CD4-positive, alpha-beta memory T cell (primary cell): ENCODE measurements around the gene ITGA6. TPM values are rescaled to one million over a fixed set of nuclear protein-coding genes. Genes with fewer than 3 reads are reported as not detected.

Experiments
- CTCF ChIA-PET: fragments of 350-600 bp; sonication (Branson Sonifier 250); formaldehyde crosslinking; loops from one replicate; lab custom pipeline; 2021; ENCODE audit warnings: inconsistent platforms; ENCODE audit not compliant: partially characterized antibody; lab: Charles Lee
- POLR2A ChIA-PET: fragments of 350-600 bp; sonication (Branson Sonifier 250); formaldehyde crosslinking; loops from one replicate; lab custom pipeline; 2021; ENCODE audit not compliant: partially characterized antibody; lab: Charles Lee
- DNase-seq, 5 donors: peaks; one replicate each; pipeline versions ENCODE4 v3.0.0 to v3.0.0-alpha.2; 2020 to 2022; ENCODE audit warnings: mixed read lengths in 1 of 5
- H3K27ac ChIP-seq: one replicate; pipeline ENCODE4 v1.7.0; 2013; ENCODE audit warnings: low read depth, low read length
- H3K27me3 ChIP-seq: 2 replicates; pipeline ENCODE4 v1.7.0; 2013; ENCODE audit warnings: mild to moderate bottlenecking, low read length, moderate library complexity; ENCODE audit not compliant: insufficient read depth
- H3K36me3 ChIP-seq: 2 replicates; pipeline ENCODE4 v1.7.0; 2013; ENCODE audit warnings: mild to moderate bottlenecking, low read length, moderate library complexity; ENCODE audit not compliant: insufficient read depth
- H3K4me1 ChIP-seq: 2 replicates; pipeline ENCODE4 v1.7.0; 2013; ENCODE audit warnings: mild to moderate bottlenecking, low read length, moderate library complexity; ENCODE audit not compliant: insufficient read depth
- H3K4me3 ChIP-seq, 2 donors: one replicate each; pipeline ENCODE4 v1.7.0; 2013; ENCODE audit warnings: low read length in 2 of 2, mild to moderate bottlenecking in 1 of 2
- H3K9me3 ChIP-seq, 2 donors: one replicate each; pipeline ENCODE4 v1.7.0; 2013; ENCODE audit warnings: low read length in 2 of 2, control low read depth in 1 of 2; ENCODE audit not compliant: control insufficient read depth in 1 of 2
- H3K27ac Mint-ChIP-seq, 7 donors: one replicate each; pipeline ENCODE4 v1.8.0; 2020 to 2021; ENCODE audit warnings: mixed read lengths in 7 of 7, mild to moderate bottlenecking in 6 of 7, inconsistent platforms in 3 of 7, moderate library complexity in 3 of 7
- H3K27me3 Mint-ChIP-seq, 2 donors: one replicate each; pipeline ENCODE4 v1.8.0; 2020 to 2021; ENCODE audit warnings: mixed read lengths in 2 of 2
- H3K36me3 Mint-ChIP-seq, 2 donors: one replicate each; pipeline ENCODE4 v1.8.0; 2020 to 2021; ENCODE audit warnings: mixed read lengths in 2 of 2, inconsistent platforms in 1 of 2, mild to moderate bottlenecking in 1 of 2
- H3K4me1 Mint-ChIP-seq, 4 donors: one replicate each; pipeline ENCODE4 v1.8.0; 2020 to 2021; ENCODE audit warnings: mixed read lengths in 4 of 4, mild to moderate bottlenecking in 1 of 4
- H3K4me3 Mint-ChIP-seq, 8 donors: one replicate each; pipeline ENCODE4 v1.8.0; 2020 to 2021; ENCODE audit warnings: mixed read lengths in 8 of 8, mild to moderate bottlenecking in 7 of 8, moderate library complexity in 6 of 8, inconsistent platforms in 3 of 8
- H3K9me3 Mint-ChIP-seq, 8 donors: one replicate each; pipeline ENCODE4 v1.8.0; 2020 to 2021; ENCODE audit warnings: mixed read lengths in 8 of 8, mild to moderate bottlenecking in 5 of 8, inconsistent platforms in 3 of 8, moderate library complexity in 1 of 8
- intact Hi-C: fragments of 100-400 bp; cut with micrococcal nuclease; formaldehyde crosslinking; loops from one replicate; pipeline ENCODE4 v1.15.1; 2023
- polyA plus RNA-seq, 2 donors: library from polyadenylated mRNA; unstranded; fragments of 300-500 nt; fragmentation: Illumina TruSeq; gene quantifications; one replicate each; pipeline ENCODE4 v1.2.3, GENCODE V29; 2021
- total RNA-seq, 2 experiments: library from RNA; stranded (reverse); gene quantifications; one replicate each; pipeline ENCODE4 v1.2.3, GENCODE V29; 2021

The ITGA6 gene
- total and polyA plus RNA-seq, 4 experiments from 2014 or later, result 58.3 to 73.6 (median 66.5) TPM

GRCh38 chr2:172404824-172405223 lies 22.6 kb upstream of the ITGA6 start:
- no peak overlapping the region for H3K27ac ChIP-seq
- ChIA-PET POLR2A (no interaction called here), CTCF (no interaction called here)
- H3K27me3 ChIP-seq, result no peaks in the 10 kb centered on the region
- no peaks in the 10 kb centered on the region for H3K9me3 ChIP-seq
- Mint-ChIP-seq H3K27me3 (peaks cover 2 to 4% of the 10 kb centered on the region in 2 donors), H3K9me3 (peaks cover 0 to 5% (median 0%) of the 10 kb centered on the region in 8 donors), H3K4me3 (no peak overlapping the region), H3K4me1 (no peaks in the 10 kb centered on the region), H3K27ac (no peak overlapping the region), H3K36me3 (no peaks in the 10 kb centered on the region)
- H3K4me3 ChIP-seq, result no peak overlapping the region
- no peak for DNase-seq
- intact Hi-C loops, result no loop called here
- H3K4me1 ChIP-seq, result no peaks in the 10 kb centered on the region
- no peaks in the 10 kb centered on the region for H3K36me3 ChIP-seq

- Histone ChIP-seq H3K27ac (no peak overlapping the region), H3K36me3 (no peaks in the 10 kb centered on the region), H3K4me1 (no peaks in the 10 kb centered on the region), H3K9me3 (no peaks in the 10 kb centered on the region), H3K27me3 (no peaks in the 10 kb centered on the region), H3K4me3 (no peak overlapping the region)
- H3K9me3 Mint-ChIP-seq, result peaks cover 0 to 5% (median 0%) of the 10 kb centered on the region in 8 donors
- H3K27ac Mint-ChIP-seq, result no peak overlapping the region
- no peaks in the 10 kb centered on the region for H3K36me3 Mint-ChIP-seq
- intact Hi-C loops, result no loop called here
- CTCF ChIA-PET, result no interaction called here
- peaks cover 2 to 4% of the 10 kb centered on the region in 2 donors for H3K27me3 Mint-ChIP-seq
- POLR2A ChIA-PET, result no interaction called here
- H3K4me1 Mint-ChIP-seq, result no peaks in the 10 kb centered on the region
- DNase-seq, result no peak
- no peak overlapping the region for H3K4me3 Mint-ChIP-seq
Observed at GRCh38 chr2:172405673-172406072, 21.7 kb upstream of the ITGA6 start.

- H3K36me3 Mint-ChIP-seq, result no peaks in the 10 kb centered on the region
- DNase-seq, result no peak
- peaks cover 0 to 5% (median 0%) of the 10 kb centered on the region in 8 donors for H3K9me3 Mint-ChIP-seq
- POLR2A ChIA-PET, result interaction anchor here (1.2 kb wide), 1 partner anchor 44 kb away, joined by 3 read pairs; no protein-coding TSS in a partner anchor
- no peak overlapping the region for H3K4me3 Mint-ChIP-seq
- intact Hi-C loops, result no loop called here
- Histone ChIP-seq H3K27me3 (no peaks in the 10 kb centered on the region), H3K4me1 (no peaks in the 10 kb centered on the region), H3K4me3 (no peak overlapping the region), H3K36me3 (no peaks in the 10 kb centered on the region), H3K27ac (no peak overlapping the region), H3K9me3 (no peaks in the 10 kb centered on the region)
- peaks cover 4% of the 10 kb centered on the region in 2 donors for H3K27me3 Mint-ChIP-seq
- CTCF ChIA-PET, result interaction anchor here (1.4 to 1.5 kb wide), 2 partner anchors 8 to 54 kb away, joined by 3 to 4 read pairs; no protein-coding TSS in a partner anchor
- H3K4me1 Mint-ChIP-seq, result no peaks in the 10 kb centered on the region
- H3K27ac Mint-ChIP-seq, result no peak overlapping the region
Observed at GRCh38 chr2:172408143-172408766, 19.1 kb upstream of the ITGA6 start.

- Mint-ChIP-seq H3K27me3 (peaks cover 4% of the 10 kb centered on the region in 2 donors), H3K4me1 (no peaks in the 10 kb centered on the region), H3K4me3 (no peak overlapping the region), H3K9me3 (peaks cover 0 to 5% (median 0%) of the 10 kb centered on the region in 8 donors), H3K27ac (no peak overlapping the region), H3K36me3 (no peaks in the 10 kb centered on the region)
- Histone ChIP-seq H3K4me3 (no peak overlapping the region), H3K4me1 (no peaks in the 10 kb centered on the region), H3K27me3 (no peaks in the 10 kb centered on the region), H3K36me3 (no peaks in the 10 kb centered on the region), H3K9me3 (no peaks in the 10 kb centered on the region), H3K27ac (no peak overlapping the region)
- CTCF ChIA-PET, result interaction anchor here (1.4 kb wide), 1 partner anchor 53 kb away, joined by 4 read pairs; no protein-coding TSS in a partner anchor
- intact Hi-C loops, result no loop called here
- DNase-seq, result no peak
- POLR2A ChIA-PET, result no interaction called here
Observed at GRCh38 chr2:172409042-172409441, 18.3 kb upstream of the ITGA6 start.

GRCh38 chr2:172412984-172413492 lies 14.3 kb upstream of the ITGA6 start:
- peak overlapping the region in 1 of 7 donors; percentile 1 for H3K27ac Mint-ChIP-seq
- H3K27me3 Mint-ChIP-seq, result peaks cover 4 to 6% of the 10 kb centered on the region in 2 donors
- peaks cover 0 to 1% (median 0%) of the 10 kb centered on the region in 4 donors for H3K4me1 Mint-ChIP-seq
- CTCF ChIA-PET, result no interaction called here
- POLR2A ChIA-PET, result no interaction called here
- Histone ChIP-seq H3K27me3 (no peaks in the 10 kb centered on the region), H3K9me3 (no peaks in the 10 kb centered on the region), H3K36me3 (no peaks in the 10 kb centered on the region), H3K4me1 (no peaks in the 10 kb centered on the region), H3K27ac (no peak overlapping the region), H3K4me3 (no peak overlapping the region)
- H3K36me3 Mint-ChIP-seq, result no peaks in the 10 kb centered on the region
- DNase-seq, result no peak
- peaks cover 0 to 3% (median 2%) of the 10 kb centered on the region in 8 donors for H3K9me3 Mint-ChIP-seq
- H3K4me3 Mint-ChIP-seq, result no peak overlapping the region
- intact Hi-C loops, result no loop called here

- Histone ChIP-seq H3K27me3 (no peaks in the 10 kb centered on the region), H3K4me1 (no peaks in the 10 kb centered on the region), H3K9me3 (no peaks in the 10 kb centered on the region), H3K4me3 (no peak overlapping the region), H3K27ac (no peak overlapping the region), H3K36me3 (no peaks in the 10 kb centered on the region)
- POLR2A ChIA-PET, result no interaction called here
- CTCF ChIA-PET, result interaction anchor here (1.1 to 1.5 kb wide), 2 partner anchors 8 to 46 kb away, joined by 3 read pairs; no protein-coding TSS in a partner anchor
- no peak for DNase-seq
- Mint-ChIP-seq H3K36me3 (no peaks in the 10 kb centered on the region), H3K4me1 (peaks cover 0 to 1% (median 0%) of the 10 kb centered on the region in 4 donors), H3K27ac (no peak overlapping the region), H3K4me3 (no peak overlapping the region), H3K9me3 (peaks cover 0 to 4% (median 2%) of the 10 kb centered on the region in 8 donors), H3K27me3 (peaks cover 1 to 5% of the 10 kb centered on the region in 2 donors)
- intact Hi-C loops, result no loop called here
Observed at GRCh38 chr2:172415157-172415864, 12.1 kb upstream of the ITGA6 start.

- no peak overlapping the region for H3K4me3 Mint-ChIP-seq
Observed at GRCh38 chr2:172415865-172416183, 11.6 kb upstream of the ITGA6 start.

More at GRCh38 chr2:172415865-172416183, 11.6 kb upstream of the ITGA6 start:
- H3K27me3 Mint-ChIP-seq, result peaks cover 1 to 5% of the 10 kb centered on the region in 2 donors
- Histone ChIP-seq H3K4me3 (no peak overlapping the region), H3K9me3 (no peaks in the 10 kb centered on the region), H3K4me1 (no peaks in the 10 kb centered on the region), H3K27ac (no peak overlapping the region), H3K36me3 (no peaks in the 10 kb centered on the region), H3K27me3 (no peaks in the 10 kb centered on the region)
- no peaks in the 10 kb centered on the region for H3K36me3 Mint-ChIP-seq
- no peak for DNase-seq
- H3K9me3 Mint-ChIP-seq, result peaks cover 0 to 4% (median 2%) of the 10 kb centered on the region in 8 donors
- ChIA-PET CTCF (interaction anchor here (1.5 kb wide), 1 partner anchor 8 kb away, joined by 3 read pairs; no protein-coding TSS in a partner anchor), POLR2A (no interaction called here)
- H3K4me1 Mint-ChIP-seq, result peaks cover 0 to 1% (median 0%) of the 10 kb centered on the region in 4 donors
- intact Hi-C loops, result no loop called here
- no peak overlapping the region for H3K27ac Mint-ChIP-seq
